GM12801 (cell line): ENCODE results near the gene XRCC1.

Source experiments
- TF ChIP-seq, protein P1 (sequence below): IDR thresholded peaks from one replicate; pipeline ENCODE4 v1.5.1; 2011; ENCODE audit warnings: control low read depth; ENCODE audit not compliant: insufficient read length; ENCODE audit errors: extremely low read depth

The XRCC1 gene

DNA sequence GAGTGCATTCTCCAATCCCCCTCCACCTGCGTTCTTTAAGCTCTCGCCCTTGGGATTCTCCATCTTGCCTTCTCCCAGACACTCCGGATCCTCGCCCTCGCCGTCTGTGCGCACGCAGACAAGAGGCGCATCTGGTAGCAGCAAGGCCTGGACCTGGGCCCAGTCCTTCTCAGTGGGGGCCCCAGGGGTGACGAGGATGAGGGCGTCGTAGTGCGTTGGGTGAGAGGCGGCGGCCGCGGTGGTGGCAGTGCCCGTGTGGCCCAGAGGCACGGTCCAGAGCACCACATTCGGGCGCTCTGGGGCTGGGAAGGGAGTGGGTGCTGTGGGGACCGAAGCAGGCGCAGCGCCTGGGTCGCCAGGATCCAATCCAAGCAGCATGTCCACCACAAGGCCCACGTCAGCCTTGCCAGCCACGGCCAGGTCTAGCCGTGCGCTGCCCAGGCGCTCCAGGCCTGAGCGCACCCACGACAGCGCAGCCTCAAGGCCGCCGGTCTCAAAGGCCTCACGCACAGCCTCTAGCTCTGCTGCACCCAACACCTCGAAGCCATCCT is 17.5 kb upstream of the XRCC1 start:
- TF ChIP-seq, protein P1, sequence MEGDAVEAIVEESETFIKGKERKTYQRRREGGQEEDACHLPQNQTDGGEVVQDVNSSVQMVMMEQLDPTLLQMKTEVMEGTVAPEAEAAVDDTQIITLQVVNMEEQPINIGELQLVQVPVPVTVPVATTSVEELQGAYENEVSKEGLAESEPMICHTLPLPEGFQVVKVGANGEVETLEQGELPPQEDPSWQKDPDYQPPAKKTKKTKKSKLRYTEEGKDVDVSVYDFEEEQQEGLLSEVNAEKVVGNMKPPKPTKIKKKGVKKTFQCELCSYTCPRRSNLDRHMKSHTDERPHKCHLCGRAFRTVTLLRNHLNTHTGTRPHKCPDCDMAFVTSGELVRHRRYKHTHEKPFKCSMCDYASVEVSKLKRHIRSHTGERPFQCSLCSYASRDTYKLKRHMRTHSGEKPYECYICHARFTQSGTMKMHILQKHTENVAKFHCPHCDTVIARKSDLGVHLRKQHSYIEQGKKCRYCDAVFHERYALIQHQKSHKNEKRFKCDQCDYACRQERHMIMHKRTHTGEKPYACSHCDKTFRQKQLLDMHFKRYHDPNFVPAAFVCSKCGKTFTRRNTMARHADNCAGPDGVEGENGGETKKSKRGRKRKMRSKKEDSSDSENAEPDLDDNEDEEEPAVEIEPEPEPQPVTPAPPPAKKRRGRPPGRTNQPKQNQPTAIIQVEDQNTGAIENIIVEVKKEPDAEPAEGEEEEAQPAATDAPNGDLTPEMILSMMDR: no peak

DNA sequence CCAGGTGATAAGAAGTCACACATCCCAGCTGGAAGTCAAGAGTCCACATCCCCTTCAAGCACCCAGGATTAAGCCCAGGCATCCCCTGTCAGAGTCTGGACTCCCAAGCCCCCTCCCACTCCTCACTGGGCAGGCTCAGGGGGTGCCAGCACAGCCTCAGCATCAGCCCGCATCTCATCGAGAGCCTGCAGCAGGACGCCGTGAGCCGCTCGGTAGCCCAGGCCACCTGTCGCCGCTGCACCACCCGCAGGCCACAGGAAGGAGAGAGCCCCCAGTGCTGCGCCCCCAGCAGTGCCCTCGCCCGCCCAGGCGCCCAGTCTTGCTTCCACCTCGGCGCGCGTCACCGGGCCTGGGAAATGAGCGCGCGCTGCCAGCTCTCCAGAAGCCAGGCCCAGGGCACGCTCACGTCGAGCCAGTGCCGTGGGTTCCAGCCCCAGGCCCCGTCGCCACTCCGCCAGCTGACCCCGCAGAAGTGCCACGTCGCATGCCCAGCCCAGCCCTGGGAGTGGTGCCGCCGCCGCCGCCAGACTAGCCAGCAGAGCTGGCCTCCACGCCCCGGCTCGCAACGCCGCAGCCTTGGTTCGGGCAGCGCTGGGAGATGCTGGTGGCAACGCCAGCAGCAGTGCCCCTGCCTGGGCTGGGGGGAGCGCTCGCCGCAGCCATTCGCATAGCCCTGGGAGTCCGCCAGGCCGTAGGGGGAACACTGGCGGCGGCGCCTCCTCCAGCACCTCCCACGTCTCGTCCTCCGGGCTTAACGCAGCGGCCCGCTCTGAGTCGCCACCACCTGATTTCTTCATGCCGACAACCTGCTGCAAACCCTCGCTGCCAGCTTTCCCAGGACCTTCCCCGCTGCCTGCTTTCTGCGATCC is 16.8 kb upstream of the XRCC1 start:
- TF ChIP-seq, protein P1: no peak

DNA sequence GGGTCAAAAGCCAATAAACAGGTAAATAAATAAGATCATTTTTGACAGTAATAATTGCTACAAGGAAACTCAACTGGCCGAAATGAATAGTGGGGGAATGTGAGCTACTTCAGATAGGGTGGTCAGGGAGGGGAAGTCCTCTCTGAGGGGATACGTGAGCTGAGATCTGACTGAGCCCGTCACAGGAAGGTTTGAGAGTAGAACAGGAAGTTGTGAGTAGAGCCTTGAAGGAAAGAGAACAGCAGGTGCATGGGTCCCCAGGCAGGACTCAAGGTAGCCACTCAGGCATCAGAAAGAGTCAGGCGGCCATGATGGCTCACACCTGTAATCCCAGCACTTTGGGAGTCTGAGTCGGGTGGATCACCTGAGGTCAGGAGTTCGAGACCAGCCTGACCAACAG is 14.4 kb upstream of the XRCC1 start:
- TF ChIP-seq, protein P1: no peak

DNA sequence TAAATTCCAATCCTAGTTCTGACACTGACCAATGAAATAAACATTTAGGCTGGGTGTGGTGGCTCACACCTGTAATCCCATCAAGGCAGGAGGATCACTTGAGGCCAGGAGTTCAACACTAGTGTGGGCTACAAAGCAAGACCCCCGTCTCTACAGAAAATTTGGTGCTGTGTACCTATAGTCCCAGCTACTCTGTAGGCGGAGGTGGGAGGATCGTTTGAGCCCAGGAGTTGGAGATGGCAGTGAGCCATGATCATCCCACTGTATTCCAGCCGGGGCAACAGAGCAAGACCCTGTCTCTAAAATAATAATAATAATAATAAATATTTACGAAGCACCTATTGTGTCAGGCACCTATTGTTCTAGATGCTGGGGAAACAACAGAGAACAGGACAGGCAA is 13.9 kb upstream of the XRCC1 start:
- TF ChIP-seq, protein P1: no peak

DNA sequence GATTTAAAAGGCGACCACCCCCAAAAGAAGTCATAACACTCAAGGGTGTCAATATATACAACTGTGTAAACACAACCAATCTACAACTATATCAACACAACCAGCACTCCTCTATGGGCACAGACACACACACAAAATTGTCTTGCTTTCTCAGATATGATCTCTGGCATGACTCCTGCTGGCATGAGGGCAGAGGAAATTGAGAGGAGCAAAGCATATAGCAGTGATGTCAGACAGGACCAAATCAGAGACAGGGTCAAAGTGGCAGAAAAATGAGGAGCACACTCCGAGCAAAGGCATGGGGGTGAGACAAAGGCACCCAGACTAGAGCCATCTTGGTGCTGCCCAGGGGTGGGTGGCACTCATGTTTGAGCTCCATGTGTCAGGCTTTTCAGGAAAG is 11.0 kb upstream of the XRCC1 start:
- TF ChIP-seq, protein P1: no peak

DNA sequence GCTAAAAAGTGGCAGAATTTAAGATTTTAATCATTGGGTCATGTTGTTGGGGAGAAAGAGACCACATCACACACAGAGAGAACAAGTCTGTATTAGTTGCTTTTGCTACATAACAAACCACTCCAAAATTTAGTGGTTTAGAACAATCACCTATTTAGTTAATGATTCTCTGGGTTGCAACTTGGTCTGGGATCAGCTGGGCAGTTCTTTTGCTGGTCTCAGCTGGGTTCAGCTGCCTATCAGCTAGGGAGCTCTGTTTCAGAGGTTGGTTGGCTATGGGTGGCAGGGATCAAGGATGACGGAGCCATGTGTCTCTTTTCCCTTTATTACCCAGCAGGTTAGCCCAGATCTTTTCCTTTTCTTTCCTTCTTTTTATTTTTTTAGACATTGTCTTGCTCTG is 9.2 kb upstream of the XRCC1 start:
- TF ChIP-seq, protein P1: no peak

DNA sequence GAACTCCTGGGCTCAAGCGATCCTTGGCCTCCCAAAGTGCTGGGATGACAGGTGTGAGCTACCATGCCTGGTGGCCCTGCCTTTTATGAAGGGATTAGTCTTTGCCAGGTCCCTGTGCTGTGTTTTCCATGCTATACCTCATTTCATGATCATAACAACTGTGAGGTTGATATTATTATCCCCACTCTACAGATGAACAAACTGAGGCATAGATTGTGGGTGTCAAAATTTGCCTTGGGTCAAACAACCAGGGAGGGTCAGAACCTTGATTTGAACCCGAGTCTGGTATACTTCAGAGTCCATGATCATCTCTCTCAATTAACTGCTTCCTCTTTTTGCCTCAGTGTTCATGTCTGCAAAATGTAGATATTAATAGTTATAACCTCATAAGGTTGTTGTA is 7.2 kb upstream of the XRCC1 start:
- TF ChIP-seq, protein P1: no peak
